Measurements from ENCODE around the gene CD151. TPM values are rescaled to one million over a fixed set of nuclear protein-coding genes. Genes with fewer than 3 reads are reported as not detected.

CD151 gene
- polyA plus RNA-seq, 1 experiment = 559 TPM

DNA sequence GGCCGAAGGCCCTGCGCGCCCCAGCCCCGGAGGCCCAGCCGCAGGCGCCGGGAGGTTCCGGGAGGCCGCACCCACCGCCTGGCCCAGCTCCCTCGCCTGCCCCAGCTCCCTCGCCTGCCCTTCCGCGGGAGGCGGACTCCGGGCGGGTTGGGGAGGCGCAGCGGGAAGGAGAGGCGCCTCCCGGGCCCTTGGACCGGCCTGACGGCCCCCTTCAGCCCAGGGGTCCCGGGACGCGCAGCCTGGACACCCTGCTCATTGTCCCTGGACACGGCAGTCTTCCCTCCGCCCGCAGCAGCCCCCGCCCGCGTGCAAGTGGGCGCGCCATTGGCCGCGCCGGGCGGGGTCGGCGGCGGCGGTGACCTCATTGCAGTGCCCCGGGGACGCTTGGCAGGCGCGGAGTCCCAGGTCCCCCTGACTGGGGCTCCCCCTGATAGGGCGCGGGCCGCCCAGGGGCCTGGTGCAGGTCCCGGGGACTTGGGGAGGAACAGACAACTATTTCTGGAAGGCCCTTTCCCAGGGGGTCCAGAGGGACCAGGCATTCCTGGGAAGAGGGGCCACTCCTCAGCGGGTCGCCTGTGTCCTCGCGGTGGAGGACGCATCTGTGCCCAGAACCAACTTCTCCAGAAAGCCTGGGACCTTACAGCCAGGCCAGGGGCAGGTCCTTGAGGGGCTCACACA, 501 bp downstream of the CD151 start:
- ChIA-PET POLR2A (interaction anchor here (0.7 to 4.9 kb wide), 3 partner anchors 10 to 24 kb away, joined by 4 to 66 read pairs (median 22); partner anchors contain the start of genes PNPLA2, POLR2L, RPLP2 and TSPAN4), CTCF (no interaction called here)
- Histone ChIP-seq H3K27me3 (ENCODE audit: control insufficient read depth, insufficient read depth, low read length) (no peaks in the 10 kb centered on the region), H3K9me3 (ENCODE audit: control insufficient read depth, insufficient read depth, low read length) (no peaks in the 10 kb centered on the region; the same call in 1 of the 2 replicates), H3K4me3 (ENCODE audit: low read depth, low read length) (peak overlapping the region; percentile 77), H3K27ac (ENCODE audit: low read depth, low read length) (peak overlapping the region; percentile 57)
- DNase-seq (ENCODE audit: low read depth, low spot score) = no peak
- TF ChIP-seq, protein P1, sequence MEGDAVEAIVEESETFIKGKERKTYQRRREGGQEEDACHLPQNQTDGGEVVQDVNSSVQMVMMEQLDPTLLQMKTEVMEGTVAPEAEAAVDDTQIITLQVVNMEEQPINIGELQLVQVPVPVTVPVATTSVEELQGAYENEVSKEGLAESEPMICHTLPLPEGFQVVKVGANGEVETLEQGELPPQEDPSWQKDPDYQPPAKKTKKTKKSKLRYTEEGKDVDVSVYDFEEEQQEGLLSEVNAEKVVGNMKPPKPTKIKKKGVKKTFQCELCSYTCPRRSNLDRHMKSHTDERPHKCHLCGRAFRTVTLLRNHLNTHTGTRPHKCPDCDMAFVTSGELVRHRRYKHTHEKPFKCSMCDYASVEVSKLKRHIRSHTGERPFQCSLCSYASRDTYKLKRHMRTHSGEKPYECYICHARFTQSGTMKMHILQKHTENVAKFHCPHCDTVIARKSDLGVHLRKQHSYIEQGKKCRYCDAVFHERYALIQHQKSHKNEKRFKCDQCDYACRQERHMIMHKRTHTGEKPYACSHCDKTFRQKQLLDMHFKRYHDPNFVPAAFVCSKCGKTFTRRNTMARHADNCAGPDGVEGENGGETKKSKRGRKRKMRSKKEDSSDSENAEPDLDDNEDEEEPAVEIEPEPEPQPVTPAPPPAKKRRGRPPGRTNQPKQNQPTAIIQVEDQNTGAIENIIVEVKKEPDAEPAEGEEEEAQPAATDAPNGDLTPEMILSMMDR (IDR thresholded peaks at IDR 0.05; ENCODE audit: low read depth, low read length) = no peak

DNA sequence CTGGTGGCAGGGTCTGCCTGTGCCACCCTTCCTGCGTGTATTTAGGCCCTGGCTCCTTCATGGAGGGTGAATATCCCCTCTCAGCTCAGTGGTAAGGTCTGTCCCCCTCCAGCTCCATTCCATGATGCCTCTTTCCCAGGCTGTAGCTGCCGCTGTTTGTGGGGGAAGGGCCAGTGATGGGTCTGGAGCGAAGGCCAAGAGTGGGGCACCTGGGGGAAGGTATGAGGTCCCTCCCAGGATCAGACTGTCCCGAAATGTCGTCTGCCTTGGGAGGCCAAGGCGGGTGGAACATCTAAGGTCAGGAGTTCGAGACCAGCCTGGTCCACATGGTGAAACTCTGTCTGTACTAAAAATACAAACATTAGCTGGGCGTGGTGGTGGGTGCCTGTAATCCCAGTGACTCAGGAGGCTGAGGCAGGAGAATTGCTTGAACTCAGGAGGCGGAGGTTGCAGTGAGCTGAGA, 1.1 kb downstream of the CD151 start:
- CTCF ChIA-PET = no interaction called here
- peak overlapping the region; percentile 77 for H3K27ac ChIP-seq (ENCODE audit: low read depth, low read length)
- no peak for DNase-seq (ENCODE audit: low read depth, low spot score)
- peak overlapping the region; percentile 77 for H3K4me3 ChIP-seq (ENCODE audit: low read depth, low read length)
- H3K27me3 ChIP-seq (ENCODE audit: control insufficient read depth, insufficient read depth, low read length) = no peaks in the 10 kb centered on the region
- TF ChIP-seq, protein P1 (IDR thresholded peaks at IDR 0.05; ENCODE audit: low read depth, low read length) = no peak
- POLR2A ChIA-PET = interaction anchor here (3.1 to 4.9 kb wide), 2 partner anchors 10 to 14 kb away, joined by 22 to 66 read pairs; partner anchors contain the start of genes PNPLA2, POLR2L and TSPAN4
- no peaks in the 10 kb centered on the region; the same call in 1 of the 2 replicates for H3K9me3 ChIP-seq (ENCODE audit: control insufficient read depth, insufficient read depth, low read length)

DNA sequence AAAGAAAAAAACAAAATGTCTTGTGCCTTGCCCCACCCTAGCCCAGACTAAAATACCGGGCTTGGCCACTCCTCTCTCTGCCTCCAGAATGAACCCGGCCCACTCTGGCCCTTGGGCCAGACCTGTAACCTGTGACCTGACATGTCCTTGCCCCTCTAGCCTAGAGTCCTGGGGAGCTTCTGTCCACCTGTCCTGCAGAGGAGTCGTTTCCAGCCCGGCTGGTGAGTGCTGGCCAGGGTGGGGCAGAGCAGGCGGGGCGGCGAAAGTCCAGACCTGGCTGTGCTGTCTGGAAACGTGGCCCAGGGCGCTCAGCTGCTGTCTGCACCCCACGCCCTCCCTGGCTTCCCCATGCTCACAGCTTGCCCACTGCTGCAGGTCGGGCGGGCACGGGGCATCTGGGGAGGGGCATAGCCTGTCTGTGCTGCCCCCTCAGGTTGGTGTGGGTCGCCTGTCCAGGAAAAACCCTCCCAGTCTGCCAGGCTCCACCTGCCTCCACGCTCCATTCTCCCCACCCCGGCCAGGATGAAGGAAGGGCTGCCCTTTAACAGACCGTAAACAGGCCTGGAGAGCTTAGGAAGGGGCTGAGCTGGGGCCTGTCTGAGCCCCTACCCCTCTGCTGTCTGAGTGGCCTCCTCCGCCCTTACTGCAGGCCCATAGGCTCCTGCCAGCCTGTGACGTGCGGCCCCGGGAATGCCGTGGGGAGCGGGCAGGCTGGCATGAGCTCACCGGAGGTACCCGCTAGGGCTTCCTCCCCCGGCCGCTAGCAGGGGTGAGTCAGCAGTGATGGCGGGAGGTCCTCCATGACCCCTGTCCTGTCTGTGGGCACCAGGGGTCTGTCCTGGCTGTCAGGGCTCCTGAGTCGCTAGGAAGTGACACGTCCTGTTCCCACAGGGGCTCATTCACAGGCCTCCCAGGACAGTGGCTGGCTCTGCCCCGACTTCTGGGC, 1.9 kb downstream of the CD151 start:
- Histone ChIP-seq H3K27ac (ENCODE audit: low read depth, low read length) (peak overlapping the region; percentile 77), H3K27me3 (ENCODE audit: control insufficient read depth, insufficient read depth, low read length) (no peaks in the 10 kb centered on the region), H3K4me3 (ENCODE audit: low read depth, low read length) (peak overlapping the region; percentile 77), H3K9me3 (ENCODE audit: control insufficient read depth, insufficient read depth, low read length) (no peaks in the 10 kb centered on the region; the same call in 1 of the 2 replicates)
- TF ChIP-seq, protein P1 (IDR thresholded peaks at IDR 0.05; ENCODE audit: low read depth, low read length) = no peak
- ChIA-PET CTCF (no interaction called here), POLR2A (interaction anchor here (0.5 to 4.9 kb wide), 6 partner anchors 9 to 85 kb away, joined by 3 to 66 read pairs (median 8); partner anchors contain the start of genes PNPLA2, POLR2L, RPLP2 and TSPAN4)
- DNase-seq (ENCODE audit: low read depth, low spot score) = no peak

DNA sequence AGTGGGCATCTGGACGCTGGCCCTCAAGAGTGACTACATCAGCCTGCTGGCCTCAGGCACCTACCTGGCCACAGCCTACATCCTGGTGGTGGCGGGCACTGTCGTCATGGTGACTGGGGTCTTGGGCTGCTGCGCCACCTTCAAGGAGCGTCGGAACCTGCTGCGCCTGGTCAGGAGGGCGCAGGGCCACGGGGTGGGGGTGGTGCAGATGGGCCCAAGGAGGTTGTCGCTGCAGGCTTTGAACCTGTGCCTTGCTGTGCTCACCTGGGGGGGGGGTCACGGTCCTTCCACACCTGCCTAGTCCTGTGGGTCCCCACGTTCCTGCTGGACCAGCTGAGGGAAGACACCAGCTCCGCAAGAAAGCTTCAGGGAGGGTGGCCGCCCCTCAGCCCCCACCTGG, 3.5 kb downstream of the CD151 start:
- TF ChIP-seq, protein P1 (IDR thresholded peaks at IDR 0.05; ENCODE audit: low read depth, low read length) = no peak
- ChIA-PET POLR2A (no interaction called here), CTCF (interaction anchor here (0.8 kb wide), 1 partner anchor 12 kb away, joined by 4 read pairs; no protein-coding TSS in a partner anchor)
- Histone ChIP-seq H3K27ac (ENCODE audit: low read depth, low read length) (no peak overlapping the region), H3K27me3 (ENCODE audit: control insufficient read depth, insufficient read depth, low read length) (no peaks in the 10 kb centered on the region), H3K4me3 (ENCODE audit: low read depth, low read length) (no peak overlapping the region), H3K9me3 (ENCODE audit: control insufficient read depth, insufficient read depth, low read length) (no peaks in the 10 kb centered on the region; the same call in 1 of the 2 replicates)
- DNase-seq (ENCODE audit: low read depth, low spot score) = no peak

Data from AG04450 (cell line).